Measurements from ENCODE around the gene MAS1. TPM values are rescaled to one million over a fixed set of nuclear protein-coding genes. Genes with fewer than 3 reads are reported as not detected.

MAS1 gene
- total RNA-seq, 1 experiment from 2014 or later = not detected

- H3K36me3 ChIP-seq (ENCODE audit: control insufficient read depth, insufficient read depth, low read length) = no peaks in the 10 kb centered on the region
- H3K4me3 ChIP-seq (ENCODE audit: low read depth in 2 of 2, low read length in 2 of 2) = no peak overlapping the region
- intact Hi-C loops (cut with micrococcal nuclease; ENCODE audit: unreplicated experiment) = loop anchor here (10.0 kb wide), 2 partner anchors 244 to 594 kb away; no protein-coding TSS in a partner anchor
- in situ Hi-C loops (cut with HindIII; ENCODE audit: low pct_unique_long_range_greater_than_20kb, low sequenced_read_pairs) = no loop called here
- POLR2A ChIA-PET = no interaction called here
- DNase-seq (ENCODE audit: low read depth, low spot score) = no peak
- H3K9me3 ChIP-seq (ENCODE audit: control insufficient read depth, insufficient read depth, low read depth, low read length) = no peaks in the 10 kb centered on the region
- H3K27me3 ChIP-seq (ENCODE audit: control insufficient read depth, insufficient read depth, low read length) = 0 out of 2 replicates have a peak, but pooled peaks cover 2% of the 10 kb centered on the region
- TF ChIP-seq POLR2AphosphoS5 (IDR thresholded peaks at IDR 0.05; ENCODE audit: low read depth, low read length) (no peak), SIN3A (IDR thresholded peaks at IDR 0.05; ENCODE audit: borderline replicate concordance, insufficient read depth, low read depth, low read length) (no peak), REST (IDR thresholded peaks at IDR 0.05; ENCODE audit: insufficient read depth in 1 of 2, low read depth in 2 of 2, low read length in 1 of 2) (no peak), CTCF (IDR thresholded peaks at IDR 0.05) (no peak), TCF7L2 (IDR thresholded peaks at IDR 0.05; ENCODE audit: low read depth, low read length) (no peak)
- CTCF ChIA-PET = no interaction called here
- BruUV-seq (replicated peaks) = no TSS peak
- no peaks in the 10 kb centered on the region for H3K4me1 ChIP-seq (ENCODE audit: control insufficient read depth, insufficient read depth, low read length)
- no peak overlapping the region for H3K27ac ChIP-seq (ENCODE audit: low read length)
- ATAC-seq = no peak
These were observed 30.3 kb upstream of the MAS1 start for GRCh38 chr6:159860482-159860881.

GRCh38 chr6:159862103-159862502 lies 28.7 kb upstream of the MAS1 start:
- no peak overlapping the region for H3K27ac ChIP-seq (ENCODE audit: low read length)
- 0 out of 2 replicates have a peak, but pooled peaks cover 2% of the 10 kb centered on the region for H3K27me3 ChIP-seq (ENCODE audit: control insufficient read depth, insufficient read depth, low read length)
- ATAC-seq (no peak), DNase-seq (ENCODE audit: low read depth, low spot score) (no peak)
- no peaks in the 10 kb centered on the region for H3K4me1 ChIP-seq (ENCODE audit: control insufficient read depth, insufficient read depth, low read length)
- in situ Hi-C loops (cut with HindIII; ENCODE audit: low pct_unique_long_range_greater_than_20kb, low sequenced_read_pairs) (no loop called here), intact Hi-C loops (cut with micrococcal nuclease; ENCODE audit: unreplicated experiment) (loop anchor here (10.0 kb wide), 2 partner anchors 243 to 593 kb away; no protein-coding TSS in a partner anchor)
- H3K4me3 ChIP-seq (ENCODE audit: low read depth in 2 of 2, low read length in 2 of 2) = no peak overlapping the region
- BruUV-seq (replicated peaks) = no TSS peak
- TF ChIP-seq SIN3A (IDR thresholded peaks at IDR 0.05; ENCODE audit: borderline replicate concordance, insufficient read depth, low read depth, low read length) = no peak
- TF ChIP-seq CTCF (IDR thresholded peaks at IDR 0.05) = no peak
- TF ChIP-seq POLR2AphosphoS5 (IDR thresholded peaks at IDR 0.05; ENCODE audit: low read depth, low read length) = no peak
- TF ChIP-seq TCF7L2 (IDR thresholded peaks at IDR 0.05; ENCODE audit: low read depth, low read length) = no peak
- no peak for TF ChIP-seq REST (IDR thresholded peaks at IDR 0.05; ENCODE audit: insufficient read depth in 1 of 2, low read depth in 2 of 2, low read length in 1 of 2)
- ChIA-PET CTCF (no interaction called here), POLR2A (no interaction called here)
- H3K36me3 ChIP-seq (ENCODE audit: control insufficient read depth, insufficient read depth, low read length) = no peaks in the 10 kb centered on the region
- no peaks in the 10 kb centered on the region for H3K9me3 ChIP-seq (ENCODE audit: control insufficient read depth, insufficient read depth, low read depth, low read length)
